Thoracic aorta (tissue), 2 donors: ENCODE measurements around the gene PROC. TPM values are rescaled to one million over a fixed set of nuclear protein-coding genes. Genes with fewer than 3 reads are reported as not detected.
"Not testable (repeated sequence)": the region's sequence is repeated elsewhere in the genome, so short reads cannot be mapped to it uniquely, and the experiment has no call there.

Experiments
- ATAC-seq: fragments of 150-250 bp; one replicate; pipeline ENCODE4 v1.8.0; 2017; ENCODE audit warnings: low read depth; ENCODE audit not compliant: insufficient number of reproducible peaks, low FRiP score
- DNase-seq: peaks from one replicate; pipeline ENCODE4 v3.0.0-alpha.2; 2020; ENCODE audit warnings: low spot score
- H3K27ac ChIP-seq, 2 donors: fragments of 200-600 bp; sonication (generic); 1 replicate in 1 of 2; 2 replicates in 1 of 2; pipeline ENCODE4 v1.5.1; 2016; ENCODE audit warnings: mild to moderate bottlenecking in 2 of 2, moderate library complexity in 2 of 2
- H3K27me3 ChIP-seq: fragments of 200-600 bp; sonication (generic); replicated peaks from 2 replicates; pipeline ENCODE4 v1.6.0; 2016; ENCODE audit warnings: mild to moderate bottlenecking; ENCODE audit not compliant: insufficient read depth
- H3K36me3 ChIP-seq: fragments of 200-600 bp; sonication (generic); one replicate; pipeline ENCODE4 v1.5.1; 2016
- H3K4me1 ChIP-seq, 2 donors: fragments of 200-600 bp; sonication (generic); 1 replicate in 1 of 2; 2 replicates in 1 of 2; pipeline versions ENCODE4 v1.5.1 to v1.6.0; 2016; ENCODE audit warnings: low read depth in 2 of 2, mild to moderate bottlenecking in 1 of 2; ENCODE audit not compliant: control insufficient read depth in 1 of 2
- H3K4me3 ChIP-seq: fragments of 200-600 bp; sonication (generic); 2 replicates; pipeline ENCODE4 v1.5.1; 2016; ENCODE audit warnings: mild to moderate bottlenecking
- H3K9me3 ChIP-seq: fragments of 200-600 bp; sonication (generic); 2 replicates; pipeline ENCODE4 v1.5.1; 2016
- total RNA-seq, 2 donors: library from RNA; depleted of rRNA; stranded (reverse); fragments of >200 nt; gene quantifications; one replicate each; pipeline versions ENCODE4 v1.1.0 to v1.2.3, GENCODE V29; 2016
- TF ChIP-seq, protein P1 (sequence below): fragments of 200-600 bp; sonication (generic); IDR thresholded peaks from one replicate; pipeline ENCODE4 v1.5.1; 2019; ENCODE audit warnings: antibody characterized with exemption

Gene PROC
- total RNA-seq, 2 donors from 2014 or later = not detected

DNA sequence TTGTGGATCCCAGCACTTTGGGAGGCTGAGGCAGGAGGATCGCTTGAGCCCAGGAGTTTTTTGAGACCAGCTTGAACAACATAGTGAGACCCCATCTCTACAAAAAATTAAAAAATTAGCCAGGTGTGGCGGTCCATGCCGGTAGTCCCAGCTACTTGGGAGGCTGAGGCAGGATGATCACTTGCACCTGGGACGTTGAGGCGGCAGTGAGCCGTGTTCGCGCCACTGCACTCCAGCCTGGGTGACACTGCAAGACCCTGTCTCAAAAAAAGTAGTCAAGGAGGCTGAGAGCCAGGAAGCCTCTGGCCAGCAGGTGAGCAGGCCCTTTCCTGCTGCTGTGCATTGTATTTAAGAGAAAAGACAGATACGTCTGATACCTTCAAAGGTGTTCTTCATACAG lies 11.1 kb upstream of the PROC start:
- no peaks in the 10 kb centered on the region for H3K9me3 ChIP-seq
- peaks cover 51 to 75% of the 10 kb centered on the region in 2 donors for H3K4me1 ChIP-seq
- H3K4me3 ChIP-seq = no peak overlapping the region
- no peak for ATAC-seq
- TF ChIP-seq, protein P1, sequence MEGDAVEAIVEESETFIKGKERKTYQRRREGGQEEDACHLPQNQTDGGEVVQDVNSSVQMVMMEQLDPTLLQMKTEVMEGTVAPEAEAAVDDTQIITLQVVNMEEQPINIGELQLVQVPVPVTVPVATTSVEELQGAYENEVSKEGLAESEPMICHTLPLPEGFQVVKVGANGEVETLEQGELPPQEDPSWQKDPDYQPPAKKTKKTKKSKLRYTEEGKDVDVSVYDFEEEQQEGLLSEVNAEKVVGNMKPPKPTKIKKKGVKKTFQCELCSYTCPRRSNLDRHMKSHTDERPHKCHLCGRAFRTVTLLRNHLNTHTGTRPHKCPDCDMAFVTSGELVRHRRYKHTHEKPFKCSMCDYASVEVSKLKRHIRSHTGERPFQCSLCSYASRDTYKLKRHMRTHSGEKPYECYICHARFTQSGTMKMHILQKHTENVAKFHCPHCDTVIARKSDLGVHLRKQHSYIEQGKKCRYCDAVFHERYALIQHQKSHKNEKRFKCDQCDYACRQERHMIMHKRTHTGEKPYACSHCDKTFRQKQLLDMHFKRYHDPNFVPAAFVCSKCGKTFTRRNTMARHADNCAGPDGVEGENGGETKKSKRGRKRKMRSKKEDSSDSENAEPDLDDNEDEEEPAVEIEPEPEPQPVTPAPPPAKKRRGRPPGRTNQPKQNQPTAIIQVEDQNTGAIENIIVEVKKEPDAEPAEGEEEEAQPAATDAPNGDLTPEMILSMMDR = no peak
- peak overlapping the region; percentile 76 to 85 for H3K27ac ChIP-seq
- DNase-seq = no peak
- H3K27me3 ChIP-seq = no peaks in the 10 kb centered on the region
- H3K36me3 ChIP-seq = no peaks in the 10 kb centered on the region

DNA sequence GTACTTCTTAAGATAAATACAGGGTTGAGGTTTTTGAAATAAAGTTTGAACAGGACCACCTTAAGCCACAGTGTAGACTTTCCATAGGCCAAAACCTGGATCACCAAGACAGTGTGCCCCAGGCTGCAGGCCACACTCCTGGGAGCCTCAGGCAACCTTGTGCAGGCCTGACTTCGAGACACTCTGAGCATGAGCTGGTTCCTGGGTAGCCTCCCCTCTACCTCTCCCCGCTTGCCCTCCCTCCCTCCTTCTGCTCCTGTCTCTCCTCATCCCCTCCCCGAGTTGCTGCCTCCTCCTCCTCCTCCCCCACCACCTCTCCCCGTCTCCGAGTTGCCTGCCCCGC lies 10.6 kb upstream of the PROC start:
- DNase-seq (no peak), ATAC-seq (peak; percentile 22)
- Histone ChIP-seq H3K36me3 (no peaks in the 10 kb centered on the region), H3K9me3 (no peaks in the 10 kb centered on the region), H3K4me3 (peak overlapping the region; percentile 41), H3K4me1 (peaks cover 51 to 76% of the 10 kb centered on the region in 2 donors), H3K27ac (peak overlapping the region; percentile 76 to 85), H3K27me3 (no peaks in the 10 kb centered on the region)
- TF ChIP-seq, protein P1 = no peak

DNA sequence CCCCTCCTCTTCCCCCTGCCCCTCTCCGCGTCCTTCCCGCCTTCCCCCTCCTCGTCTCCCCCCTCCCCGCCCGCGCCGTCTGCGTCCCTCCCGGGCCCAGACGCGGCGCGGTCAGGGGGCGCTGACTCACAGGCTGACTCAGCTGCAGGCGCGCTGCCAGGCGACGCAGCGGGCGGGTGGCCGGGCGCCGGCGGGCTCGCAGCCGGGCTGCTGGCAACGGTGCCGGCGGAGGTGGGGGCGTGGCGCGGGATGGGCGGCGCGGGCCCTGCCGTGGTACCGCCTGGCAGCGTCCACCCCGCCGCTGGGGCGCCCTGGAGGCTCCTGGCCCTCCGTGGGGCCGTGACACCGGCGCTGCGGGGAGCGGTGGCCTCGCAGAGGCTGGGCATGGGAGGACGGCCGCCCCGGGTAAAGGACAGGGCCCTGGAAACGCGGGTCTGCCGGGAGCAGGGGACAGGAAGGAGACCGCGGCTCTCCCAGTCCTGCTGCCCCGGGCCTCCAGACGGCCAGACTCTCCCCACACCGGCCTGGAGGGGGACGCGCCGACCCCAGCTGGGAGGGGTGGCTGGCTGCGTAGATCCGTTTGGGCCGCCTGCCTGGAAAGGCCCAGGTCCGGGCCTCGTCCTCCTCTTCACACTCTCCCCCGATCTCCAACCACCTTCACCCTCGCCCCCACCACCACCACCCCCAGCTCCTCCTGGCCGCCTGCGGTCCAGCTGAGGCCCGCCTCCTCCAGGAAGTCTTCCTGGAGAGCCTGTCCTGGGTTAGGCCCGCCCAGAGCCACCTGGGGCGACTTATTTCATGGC lies 10.0 kb upstream of the PROC start:
- no peaks in the 10 kb centered on the region for H3K9me3 ChIP-seq
- H3K4me3 ChIP-seq = peak overlapping the region; percentile 67
- ATAC-seq (peak; percentile 84), DNase-seq (peak; percentile 68)
- H3K27ac ChIP-seq = peak overlapping the region; percentile 81 to 85
- no peaks in the 10 kb centered on the region for H3K36me3 ChIP-seq
- peaks cover 51 to 77% of the 10 kb centered on the region in 2 donors for H3K4me1 ChIP-seq
- TF ChIP-seq, protein P1 = no peak
- H3K27me3 ChIP-seq = no peaks in the 10 kb centered on the region

DNA sequence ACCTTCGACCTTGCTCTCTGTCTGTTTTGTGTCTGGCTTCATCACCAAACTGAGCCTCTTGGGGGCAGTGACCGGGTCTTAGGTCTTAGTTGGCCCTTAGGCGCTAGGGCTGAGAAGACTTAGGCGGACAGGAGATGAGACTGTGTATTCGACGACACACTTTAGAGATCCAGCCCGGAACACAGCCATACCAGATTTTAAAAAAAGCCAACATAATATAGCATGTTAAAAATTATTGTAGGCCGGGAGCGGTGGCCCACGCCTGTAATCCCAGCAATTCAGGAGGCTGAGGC lies 9.5 kb upstream of the PROC start:
- TF ChIP-seq, protein P1 = no peak
- ATAC-seq (no peak), DNase-seq (no peak)
- peak overlapping the region; percentile 81 to 85 for H3K27ac ChIP-seq
- peaks cover 54 to 83% of the 10 kb centered on the region in 2 donors for H3K4me1 ChIP-seq
- no peaks in the 10 kb centered on the region for H3K36me3 ChIP-seq
- no peaks in the 10 kb centered on the region for H3K27me3 ChIP-seq
- H3K4me3 ChIP-seq = peak overlapping the region; percentile 67
- no peaks in the 10 kb centered on the region for H3K9me3 ChIP-seq

DNA sequence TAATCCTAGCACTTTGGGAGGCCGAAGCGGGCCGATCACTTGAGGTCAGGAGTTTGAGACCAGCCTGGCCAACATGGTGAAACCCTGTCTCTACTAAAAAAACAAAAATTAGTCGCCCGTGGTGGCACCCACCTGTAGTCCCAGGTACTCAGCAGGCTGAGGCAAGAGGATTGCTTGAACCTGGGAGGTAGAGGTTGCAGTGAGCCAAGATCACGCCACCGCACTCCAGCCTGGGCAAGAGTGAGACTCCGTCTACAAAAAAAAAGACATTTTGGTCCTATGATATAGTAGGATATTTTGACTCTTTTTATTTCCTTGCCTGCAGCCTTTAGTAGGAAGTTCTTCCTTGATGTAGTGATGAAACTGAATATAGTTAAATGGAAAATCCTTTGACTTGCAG lies 8.5 kb upstream of the PROC start:
- not testable (repeated sequence) for DNase-seq, ATAC-seq, H3K27me3 ChIP-seq, H3K4me3 ChIP-seq, H3K9me3 ChIP-seq, H3K36me3 ChIP-seq
- peak overlapping the region; percentile 79 to 90 for H3K27ac ChIP-seq
- H3K4me1 ChIP-seq = peaks cover 57 to 87% of the 10 kb centered on the region in 2 donors
